Mesothelial cell of epicardium (in vitro differentiated cells): ENCODE data around the gene EDN1. TPM values are rescaled to one million over a fixed set of nuclear protein-coding genes. Genes with fewer than 3 reads are reported as not detected.

Source experiments
- DNase-seq, 2 experiments: peaks; one replicate each; pipeline ENCODE4 v3.0.0; 2021; ENCODE audit warnings: low spot score in 2 of 2; ENCODE audit not compliant: unreplicated experiment in 2 of 2
- H3K27ac Mint-ChIP-seq: 2 replicates; pipeline ENCODE4 v1.8.0; 2021; ENCODE audit warnings: mixed read lengths
- H3K27me3 Mint-ChIP-seq: 2 replicates; pipeline ENCODE4 v1.8.0; 2021; ENCODE audit warnings: low read depth, mixed read lengths
- H3K36me3 Mint-ChIP-seq: 2 replicates; pipeline ENCODE4 v1.8.0; 2021; ENCODE audit warnings: mixed read lengths
- H3K4me1 Mint-ChIP-seq: 2 replicates; pipeline ENCODE4 v1.8.0; 2021; ENCODE audit warnings: mixed read lengths
- H3K4me3 Mint-ChIP-seq: 2 replicates; pipeline ENCODE4 v1.8.0; 2021; ENCODE audit warnings: mild to moderate bottlenecking, moderate library complexity, mixed read lengths
- H3K9me3 Mint-ChIP-seq: 2 replicates; pipeline ENCODE4 v1.8.0; 2021; ENCODE audit warnings: mixed read lengths
- total RNA-seq: library from RNA; stranded (reverse); gene quantifications from 3 replicates; pipeline ENCODE4 v1.2.1, GENCODE V29; 2021
- TF ChIP-seq, protein P1 (sequence below): fragments of 200-600 bp; sonication (generic); IDR thresholded peaks from one replicate; pipeline ENCODE4 v1.5.0; 2021; ENCODE audit warnings: antibody characterized with exemption; ENCODE audit not compliant: unreplicated experiment

The EDN1 gene
- total RNA-seq, 1 donor from 2014 or later, result 8.9 TPM

DNA sequence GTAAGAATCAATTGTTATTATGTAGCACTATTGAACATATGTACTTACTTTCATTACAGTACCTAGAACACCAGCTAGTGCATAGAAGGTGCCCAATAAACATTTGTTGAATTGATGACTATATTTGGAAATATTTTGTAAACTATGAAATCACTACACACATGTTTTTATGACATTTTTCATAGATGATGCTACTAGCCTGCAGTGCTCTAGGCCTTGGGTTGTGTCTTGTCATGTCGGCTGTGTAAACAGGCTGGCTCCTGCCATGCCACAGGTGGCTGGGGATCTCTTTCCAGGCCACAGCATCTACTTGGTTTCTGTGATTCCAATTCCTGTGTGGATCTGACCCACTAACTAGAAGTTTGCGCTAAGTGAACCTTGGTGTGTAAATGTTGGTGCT lies 43.3 kb upstream of the EDN1 start:
- Mint-ChIP-seq H3K27ac (no peak overlapping the region), H3K36me3 (no peaks in the 10 kb centered on the region), H3K27me3 (no peaks in the 10 kb centered on the region), H3K4me1 (peaks cover 33% of the 10 kb centered on the region), H3K9me3 (no peaks in the 10 kb centered on the region), H3K4me3 (no peak overlapping the region)
- DNase-seq, result no peak
- TF ChIP-seq, protein P1, sequence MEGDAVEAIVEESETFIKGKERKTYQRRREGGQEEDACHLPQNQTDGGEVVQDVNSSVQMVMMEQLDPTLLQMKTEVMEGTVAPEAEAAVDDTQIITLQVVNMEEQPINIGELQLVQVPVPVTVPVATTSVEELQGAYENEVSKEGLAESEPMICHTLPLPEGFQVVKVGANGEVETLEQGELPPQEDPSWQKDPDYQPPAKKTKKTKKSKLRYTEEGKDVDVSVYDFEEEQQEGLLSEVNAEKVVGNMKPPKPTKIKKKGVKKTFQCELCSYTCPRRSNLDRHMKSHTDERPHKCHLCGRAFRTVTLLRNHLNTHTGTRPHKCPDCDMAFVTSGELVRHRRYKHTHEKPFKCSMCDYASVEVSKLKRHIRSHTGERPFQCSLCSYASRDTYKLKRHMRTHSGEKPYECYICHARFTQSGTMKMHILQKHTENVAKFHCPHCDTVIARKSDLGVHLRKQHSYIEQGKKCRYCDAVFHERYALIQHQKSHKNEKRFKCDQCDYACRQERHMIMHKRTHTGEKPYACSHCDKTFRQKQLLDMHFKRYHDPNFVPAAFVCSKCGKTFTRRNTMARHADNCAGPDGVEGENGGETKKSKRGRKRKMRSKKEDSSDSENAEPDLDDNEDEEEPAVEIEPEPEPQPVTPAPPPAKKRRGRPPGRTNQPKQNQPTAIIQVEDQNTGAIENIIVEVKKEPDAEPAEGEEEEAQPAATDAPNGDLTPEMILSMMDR, result no peak

DNA sequence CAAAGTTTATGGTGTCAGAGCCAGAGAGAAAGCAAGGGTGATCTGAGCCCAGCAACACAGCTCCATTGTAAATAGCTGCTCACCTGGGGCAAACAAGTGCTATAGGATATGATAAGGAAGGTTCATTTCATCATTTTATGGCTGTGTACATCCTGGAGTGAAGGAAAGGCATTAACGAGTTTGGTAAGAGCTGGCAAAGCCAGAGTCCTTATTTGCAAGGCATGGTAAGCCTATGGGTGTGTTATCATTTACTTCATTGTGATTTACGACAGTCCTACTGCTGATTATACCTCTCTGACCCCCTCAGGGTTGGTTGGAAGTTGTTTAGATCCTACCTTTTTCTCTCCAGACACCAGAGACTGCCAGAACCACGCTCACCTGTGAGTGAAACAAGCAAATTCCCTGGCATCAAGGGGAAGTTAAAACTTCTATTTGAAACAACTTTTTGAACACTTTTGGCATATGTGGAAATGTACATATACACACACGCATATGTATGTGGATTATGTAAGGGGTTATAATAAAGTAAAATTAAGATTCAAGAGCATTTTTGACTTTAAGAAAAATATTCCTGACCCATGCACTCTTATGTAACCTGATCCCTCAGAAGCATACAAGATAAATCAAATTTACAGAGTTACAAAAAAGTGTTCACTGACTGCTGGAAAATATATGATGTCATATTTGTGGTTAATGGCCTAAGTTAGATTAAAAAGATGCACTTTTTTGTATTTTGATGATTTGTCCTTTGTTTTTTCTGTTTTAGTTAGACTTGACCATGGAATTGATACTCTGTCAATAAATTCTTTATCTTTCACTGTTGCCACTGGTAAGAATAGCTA lies 40.4 kb upstream of the EDN1 start:
- Mint-ChIP-seq H3K9me3 (no peaks in the 10 kb centered on the region), H3K27ac (no peak overlapping the region), H3K36me3 (no peaks in the 10 kb centered on the region), H3K4me1 (peaks cover 33% of the 10 kb centered on the region), H3K4me3 (no peak overlapping the region), H3K27me3 (peaks cover 3% of the 10 kb centered on the region)
- TF ChIP-seq, protein P1, result no peak
- no peak for DNase-seq

GRCh38 chr6:12250383-12250770 lies 39.8 kb upstream of the EDN1 start:
- Mint-ChIP-seq H3K9me3 (no peaks in the 10 kb centered on the region), H3K27ac (no peak overlapping the region), H3K4me3 (no peak overlapping the region), H3K27me3 (peaks cover 3% of the 10 kb centered on the region), H3K4me1 (peaks cover 33% of the 10 kb centered on the region), H3K36me3 (no peaks in the 10 kb centered on the region)
- DNase-seq, result no peak
- TF ChIP-seq, protein P1, result no peak

- no peaks in the 10 kb centered on the region for H3K9me3 Mint-ChIP-seq
- peaks cover 3% of the 10 kb centered on the region for H3K27me3 Mint-ChIP-seq
- no peaks in the 10 kb centered on the region for H3K36me3 Mint-ChIP-seq
- no peak for DNase-seq
- TF ChIP-seq, protein P1, result no peak
- no peak overlapping the region for H3K4me3 Mint-ChIP-seq
- H3K27ac Mint-ChIP-seq, result no peak overlapping the region
- H3K4me1 Mint-ChIP-seq, result peaks cover 17% of the 10 kb centered on the region
Observed at GRCh38 chr6:12254210-12254609, 36.0 kb upstream of the EDN1 start.

- TF ChIP-seq, protein P1, result no peak
- Mint-ChIP-seq H3K36me3 (no peaks in the 10 kb centered on the region), H3K9me3 (no peaks in the 10 kb centered on the region), H3K4me3 (no peak overlapping the region), H3K27me3 (peaks cover 3% of the 10 kb centered on the region), H3K27ac (no peak overlapping the region), H3K4me1 (peaks cover 8% of the 10 kb centered on the region)
- DNase-seq, result no peak
Observed at GRCh38 chr6:12258191-12258590, 32.0 kb upstream of the EDN1 start.
